ENCODE measurements around the gene FGD3.
"Not testable (repeated sequence)": the region's sequence is repeated elsewhere in the genome, so short reads cannot be mapped to it uniquely, and the experiment has no call there.

The FGD3 gene

GRCh38 chr9:92947268-92948037, at the start of gene FGD3:
Gene FGD3 (plus strand): TSS chr9:92947523. CDS start chr9:92976257, 28,734 bp downstream.
- peaks cover 27% of the 10 kb centered on the region for H3K4me1 ChIP-seq (ENCODE audit: insufficient read depth, low read length)
- H2AFZ ChIP-seq (ENCODE audit: low read depth, low read length), result peak within 1 kb of the TSS; percentile 57
- no peaks in the 10 kb centered on the region for H3K36me3 ChIP-seq (ENCODE audit: insufficient read depth, low read length)
- H3K9me3 ChIP-seq (ENCODE audit: low read length), result no peaks in the 10 kb centered on the region
- peak within 1 kb of the TSS; percentile 38 for H3K4me3 ChIP-seq (ENCODE audit: low read length)
- H3K27me3 ChIP-seq (ENCODE audit: insufficient read depth, low read length), result no peaks in the 10 kb centered on the region

GRCh38 chr9:92905137-92905536, 42.2 kb upstream of the FGD3 start:
- not testable (repeated sequence) for H3K4me3 ChIP-seq (ENCODE audit: low read length); H3K36me3 ChIP-seq (ENCODE audit: insufficient read depth, low read length); H3K9me3 ChIP-seq (ENCODE audit: low read length); H3K27me3 ChIP-seq (ENCODE audit: insufficient read depth, low read length); H2AFZ ChIP-seq (ENCODE audit: low read depth, low read length); H3K4me1 ChIP-seq (ENCODE audit: insufficient read depth, low read length)

GRCh38 chr9:92911511-92912475, 35.5 kb upstream of the FGD3 start:
- H3K4me1 ChIP-seq (ENCODE audit: insufficient read depth, low read length), result peaks cover 7% of the 10 kb centered on the region
- no peak overlapping the region for H2AFZ ChIP-seq (ENCODE audit: low read depth, low read length)
- H3K36me3 ChIP-seq (ENCODE audit: insufficient read depth, low read length), result no peaks in the 10 kb centered on the region
- H3K9me3 ChIP-seq (ENCODE audit: low read length), result no peaks in the 10 kb centered on the region
- peaks cover 9% of the 10 kb centered on the region for H3K27me3 ChIP-seq (ENCODE audit: insufficient read depth, low read length)
- H3K4me3 ChIP-seq (ENCODE audit: low read length), result no peak overlapping the region

- H3K27me3 ChIP-seq (ENCODE audit: insufficient read depth, low read length), result peaks cover 4% of the 10 kb centered on the region
- H2AFZ ChIP-seq (ENCODE audit: low read depth, low read length), result no peak overlapping the region
- no peaks in the 10 kb centered on the region for H3K9me3 ChIP-seq (ENCODE audit: low read length)
- peaks cover 3% of the 10 kb centered on the region for H3K4me1 ChIP-seq (ENCODE audit: insufficient read depth, low read length)
- no peak overlapping the region for H3K4me3 ChIP-seq (ENCODE audit: low read length)
- no peaks in the 10 kb centered on the region for H3K36me3 ChIP-seq (ENCODE audit: insufficient read depth, low read length)
Measured at GRCh38 chr9:92917176-92917800, 30.0 kb upstream of the FGD3 start.

- no peaks in the 10 kb centered on the region for H3K36me3 ChIP-seq (ENCODE audit: insufficient read depth, low read length)
- peaks cover 8% of the 10 kb centered on the region for H3K27me3 ChIP-seq (ENCODE audit: insufficient read depth, low read length)
- no peaks in the 10 kb centered on the region for H3K4me1 ChIP-seq (ENCODE audit: insufficient read depth, low read length)
- no peak overlapping the region for H2AFZ ChIP-seq (ENCODE audit: low read depth, low read length)
- no peak overlapping the region for H3K4me3 ChIP-seq (ENCODE audit: low read length)
- no peaks in the 10 kb centered on the region for H3K9me3 ChIP-seq (ENCODE audit: low read length)
Measured at GRCh38 chr9:92920437-92920836, 26.9 kb upstream of the FGD3 start.

GRCh38 chr9:92931606-92932005, 15.7 kb upstream of the FGD3 start:
- Histone ChIP-seq H3K4me3 (ENCODE audit: low read length) (no peak overlapping the region), H2AFZ (ENCODE audit: low read depth, low read length) (no peak overlapping the region), H3K27me3 (ENCODE audit: insufficient read depth, low read length) (no peaks in the 10 kb centered on the region), H3K9me3 (ENCODE audit: low read length) (no peaks in the 10 kb centered on the region), H3K4me1 (ENCODE audit: insufficient read depth, low read length) (no peaks in the 10 kb centered on the region), H3K36me3 (ENCODE audit: insufficient read depth, low read length) (no peaks in the 10 kb centered on the region)

GRCh38 chr9:92934321-92934720, 13.0 kb upstream of the FGD3 start:
- no peaks in the 10 kb centered on the region for H3K27me3 ChIP-seq (ENCODE audit: insufficient read depth, low read length)
- H2AFZ ChIP-seq (ENCODE audit: low read depth, low read length), result no peak overlapping the region
- H3K9me3 ChIP-seq (ENCODE audit: low read length), result no peaks in the 10 kb centered on the region
- no peaks in the 10 kb centered on the region for H3K4me1 ChIP-seq (ENCODE audit: insufficient read depth, low read length)
- no peaks in the 10 kb centered on the region for H3K36me3 ChIP-seq (ENCODE audit: insufficient read depth, low read length)
- H3K4me3 ChIP-seq (ENCODE audit: low read length), result no peak overlapping the region

GRCh38 chr9:92938025-92938424, 9.3 kb upstream of the FGD3 start:
- Histone ChIP-seq H3K27me3 (ENCODE audit: insufficient read depth, low read length) (no peaks in the 10 kb centered on the region), H2AFZ (ENCODE audit: low read depth, low read length) (no peak overlapping the region), H3K4me1 (ENCODE audit: insufficient read depth, low read length) (no peaks in the 10 kb centered on the region), H3K9me3 (ENCODE audit: low read length) (no peaks in the 10 kb centered on the region), H3K4me3 (ENCODE audit: low read length) (no peak overlapping the region), H3K36me3 (ENCODE audit: insufficient read depth, low read length) (no peaks in the 10 kb centered on the region)

- no peaks in the 10 kb centered on the region for H3K9me3 ChIP-seq (ENCODE audit: low read length)
- H2AFZ ChIP-seq (ENCODE audit: low read depth, low read length), result no peak overlapping the region
- H3K4me3 ChIP-seq (ENCODE audit: low read length), result no peak overlapping the region
- peaks cover 1% of the 10 kb centered on the region for H3K4me1 ChIP-seq (ENCODE audit: insufficient read depth, low read length)
- no peaks in the 10 kb centered on the region for H3K27me3 ChIP-seq (ENCODE audit: insufficient read depth, low read length)
- no peaks in the 10 kb centered on the region for H3K36me3 ChIP-seq (ENCODE audit: insufficient read depth, low read length)
Measured at GRCh38 chr9:92941861-92942260, 5.5 kb upstream of the FGD3 start.

GRCh38 chr9:92942688-92943616, 4.4 kb upstream of the FGD3 start:
- H3K4me3 ChIP-seq (ENCODE audit: low read length), result no peak overlapping the region
- no peak overlapping the region for H2AFZ ChIP-seq (ENCODE audit: low read depth, low read length)
- no peaks in the 10 kb centered on the region for H3K9me3 ChIP-seq (ENCODE audit: low read length)
- no peaks in the 10 kb centered on the region for H3K27me3 ChIP-seq (ENCODE audit: insufficient read depth, low read length)
- H3K36me3 ChIP-seq (ENCODE audit: insufficient read depth, low read length), result no peaks in the 10 kb centered on the region
- H3K4me1 ChIP-seq (ENCODE audit: insufficient read depth, low read length), result peaks cover 12% of the 10 kb centered on the region

- no peaks in the 10 kb centered on the region for H3K9me3 ChIP-seq (ENCODE audit: low read length)
- no peak overlapping the region for H3K4me3 ChIP-seq (ENCODE audit: low read length)
- no peaks in the 10 kb centered on the region for H3K36me3 ChIP-seq (ENCODE audit: insufficient read depth, low read length)
- peaks cover 26% of the 10 kb centered on the region for H3K4me1 ChIP-seq (ENCODE audit: insufficient read depth, low read length)
- H3K27me3 ChIP-seq (ENCODE audit: insufficient read depth, low read length), result no peaks in the 10 kb centered on the region
- H2AFZ ChIP-seq (ENCODE audit: low read depth, low read length), result no peak overlapping the region
Measured at GRCh38 chr9:92944921-92945320, 2.4 kb upstream of the FGD3 start.

GRCh38 chr9:92945796-92946195, 1.5 kb upstream of the FGD3 start:
- H3K36me3 ChIP-seq (ENCODE audit: insufficient read depth, low read length), result no peaks in the 10 kb centered on the region
- H3K27me3 ChIP-seq (ENCODE audit: insufficient read depth, low read length), result no peaks in the 10 kb centered on the region
- H3K4me3 ChIP-seq (ENCODE audit: low read length), result no peak overlapping the region
- no peaks in the 10 kb centered on the region for H3K9me3 ChIP-seq (ENCODE audit: low read length)
- no peak overlapping the region for H2AFZ ChIP-seq (ENCODE audit: low read depth, low read length)
- H3K4me1 ChIP-seq (ENCODE audit: insufficient read depth, low read length), result peaks cover 26% of the 10 kb centered on the region
